GM12873 (cell line): Measurements from ENCODE around the gene TMEM229B.

Experiments
- CTCF ChIP-seq: IDR thresholded peaks from 2 replicates; pipeline ENCODE4 v1.5.1; 2012; ENCODE audit warnings: low read depth, mild to moderate bottlenecking, moderate library complexity, low read length, control low read depth; ENCODE audit not compliant: insufficient read depth; ENCODE audit errors: missing control alignments

The TMEM229B gene

GRCh38 chr14:67477926-67478799 is 10.4 kb downstream of the TMEM229B start:
- TF ChIP-seq CTCF, result no peak

- TF ChIP-seq CTCF, result no peak
Measured at GRCh38 chr14:67474366-67474765, 14.2 kb downstream of the TMEM229B start.

DNA sequence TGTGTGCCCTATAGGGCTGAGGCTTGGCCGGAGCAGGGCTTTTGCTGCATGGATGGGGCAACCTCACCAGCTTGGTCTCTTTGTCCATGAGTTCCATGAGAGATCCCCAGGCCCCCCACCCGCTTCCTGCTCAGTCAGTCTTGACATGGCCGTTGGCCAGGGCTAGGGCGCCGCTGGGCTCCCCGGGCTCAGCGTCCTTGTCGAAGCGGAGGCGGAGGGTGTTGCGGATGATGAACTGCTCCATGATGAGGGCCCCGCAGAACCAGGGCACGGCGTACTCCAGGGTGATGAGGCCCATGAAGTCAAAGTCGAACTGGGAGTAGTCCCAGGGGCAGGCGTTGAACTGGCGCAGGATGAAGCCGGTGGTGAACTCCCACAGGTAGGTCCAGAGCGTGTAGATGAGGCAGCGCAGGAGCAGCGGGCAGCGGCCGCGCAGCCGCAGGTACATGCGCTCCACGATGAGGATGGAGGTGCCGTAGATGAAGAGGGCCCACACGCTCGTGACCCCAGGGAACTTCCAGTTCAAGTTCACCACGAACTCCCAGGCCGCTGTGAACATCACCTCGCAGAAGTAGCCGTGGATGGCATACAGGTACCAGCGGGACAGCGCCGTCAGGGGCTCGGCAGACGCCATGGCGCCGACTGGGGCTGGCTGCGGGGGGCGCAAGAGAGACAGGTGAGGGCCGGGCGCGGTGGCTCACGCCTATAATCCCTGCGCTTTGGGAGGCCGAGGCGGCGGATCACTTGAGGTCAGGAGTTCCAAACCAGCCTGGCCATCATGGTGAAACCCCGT is 15.0 kb downstream of the TMEM229B start:
- TF ChIP-seq CTCF, result no peak

- no peak for TF ChIP-seq CTCF
Measured at GRCh38 chr14:67472726-67473125, 15.8 kb downstream of the TMEM229B start.

- no peak for TF ChIP-seq CTCF
Measured at GRCh38 chr14:67469954-67470353, 18.6 kb downstream of the TMEM229B start.

- TF ChIP-seq CTCF, result no peak
Measured at GRCh38 chr14:67468378-67468730, 20.2 kb downstream of the TMEM229B start.

DNA sequence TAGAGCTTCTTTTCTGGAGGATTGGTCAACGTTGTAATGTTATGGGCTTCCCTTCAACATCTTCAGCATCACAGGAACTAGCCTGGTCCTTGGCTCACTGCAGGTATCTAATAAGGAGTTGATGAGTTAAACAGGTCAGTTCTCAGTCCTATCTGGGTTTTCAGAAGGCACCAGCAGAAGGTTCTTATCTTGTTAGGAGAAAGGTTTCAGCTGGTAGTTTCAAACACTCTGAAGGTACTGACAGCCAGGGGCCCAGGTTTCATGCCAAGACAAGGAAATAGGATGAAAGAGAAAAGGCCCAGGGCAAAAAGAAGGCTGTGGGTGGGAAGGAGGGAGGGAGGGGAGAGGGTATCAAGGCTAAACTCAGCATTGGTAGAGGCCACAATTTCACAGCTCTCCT is 21.4 kb downstream of the TMEM229B start:
- TF ChIP-seq CTCF, result no peak
